Duodenal mucosa (tissue), 2 donors: Measurements from ENCODE around the gene EIF3I.

ENCODE experiments used
- H3K27ac ChIP-seq: one replicate; pipeline ENCODE4 v1.7.0; 2013; ENCODE audit warnings: low read depth, low read length
- H3K27me3 ChIP-seq, 2 donors: one replicate each; pipeline ENCODE4 v1.7.0; 2013; ENCODE audit warnings: low read length in 2 of 2, control low read depth in 1 of 2; ENCODE audit not compliant: insufficient read depth in 2 of 2, control insufficient read depth in 1 of 2
- H3K36me3 ChIP-seq, 2 donors: one replicate each; pipeline ENCODE4 v1.7.0; 2013; ENCODE audit warnings: low read length in 2 of 2, control low read depth in 1 of 2; ENCODE audit not compliant: insufficient read depth in 2 of 2, control insufficient read depth in 1 of 2
- H3K4me1 ChIP-seq, 2 donors: one replicate each; pipeline ENCODE4 v1.7.0; 2013; ENCODE audit warnings: low read length in 2 of 2, control low read depth in 1 of 2; ENCODE audit not compliant: insufficient read depth in 2 of 2, control insufficient read depth in 1 of 2
- H3K4me3 ChIP-seq, 2 donors: one replicate each; pipeline ENCODE4 v1.7.0; 2013; ENCODE audit warnings: low read length in 2 of 2, low read depth in 1 of 2
- H3K9ac ChIP-seq, 2 donors: one replicate each; pipeline ENCODE4 v1.7.0; 2013; ENCODE audit warnings: low read length in 2 of 2, low read depth in 1 of 2
- H3K9me3 ChIP-seq, 2 donors: one replicate each; pipeline ENCODE4 v1.7.0; 2013; ENCODE audit warnings: low read length in 2 of 2, control low read depth in 1 of 2; ENCODE audit not compliant: control insufficient read depth in 1 of 2

The EIF3I gene

GRCh38 chr1:32221980-32222755 is at the start of gene EIF3I, which contains the start of gene TMEM234:
EIF3I (plus strand) TSS chr1:32222407; CDS start chr1:32222442, 35 bp downstream.
TMEM234 (minus strand) TSS chr1:32222353; CDS start chr1:32222322, 31 bp downstream.
- Histone ChIP-seq H3K36me3 (peaks cover 19 to 41% of the 10 kb centered on the region in 2 donors), H3K9me3 (no peaks in the 10 kb centered on the region), H3K4me1 (peaks cover 23 to 28% of the 10 kb centered on the region in 2 donors), H3K27ac (peak within 1 kb of the TSS; percentile 86), H3K9ac (peak within 1 kb of the TSS; percentile 96 to 98), H3K4me3 (peak within 1 kb of the TSS; percentile 97 to 99), H3K27me3 (no peaks in the 10 kb centered on the region)

DNA sequence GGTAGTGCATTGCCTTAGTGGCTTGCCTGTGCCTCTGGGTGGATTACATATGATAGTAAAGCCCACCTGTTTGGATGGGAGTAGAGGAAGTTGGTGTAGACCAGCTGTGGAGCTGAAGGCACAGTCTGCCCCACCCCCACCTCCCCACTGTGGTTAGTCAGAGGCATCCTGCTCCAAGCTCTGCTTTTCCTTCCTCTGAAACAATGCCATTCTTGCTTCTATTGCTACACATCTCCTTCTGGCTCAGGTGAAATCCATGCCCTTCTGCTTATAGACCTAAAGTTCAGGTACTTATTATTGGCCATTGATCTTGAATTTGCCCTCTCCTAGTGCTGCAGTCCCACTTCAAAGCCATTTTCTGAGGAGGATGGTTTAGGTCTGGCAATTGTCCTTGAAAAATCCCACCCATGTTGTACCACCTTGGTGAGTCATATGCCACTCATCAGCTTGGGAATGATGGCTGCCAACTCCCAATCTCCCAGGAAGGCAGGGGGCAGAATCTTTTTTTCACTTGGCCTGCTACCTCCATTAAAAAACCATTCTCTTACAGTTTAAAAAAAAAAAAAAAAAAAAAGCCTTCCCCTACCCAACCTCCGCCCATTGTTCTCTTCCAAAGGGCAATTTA is 49.5 kb upstream of the EIF3I start:
- Histone ChIP-seq H3K27ac (no peak overlapping the region), H3K9ac (no peak overlapping the region), H3K4me3 (no peak overlapping the region), H3K9me3 (no peaks in the 10 kb centered on the region), H3K4me1 (no peaks in the 10 kb centered on the region), H3K27me3 (no peaks in the 10 kb centered on the region), H3K36me3 (peaks cover 29 to 45% of the 10 kb centered on the region in 2 donors)

DNA sequence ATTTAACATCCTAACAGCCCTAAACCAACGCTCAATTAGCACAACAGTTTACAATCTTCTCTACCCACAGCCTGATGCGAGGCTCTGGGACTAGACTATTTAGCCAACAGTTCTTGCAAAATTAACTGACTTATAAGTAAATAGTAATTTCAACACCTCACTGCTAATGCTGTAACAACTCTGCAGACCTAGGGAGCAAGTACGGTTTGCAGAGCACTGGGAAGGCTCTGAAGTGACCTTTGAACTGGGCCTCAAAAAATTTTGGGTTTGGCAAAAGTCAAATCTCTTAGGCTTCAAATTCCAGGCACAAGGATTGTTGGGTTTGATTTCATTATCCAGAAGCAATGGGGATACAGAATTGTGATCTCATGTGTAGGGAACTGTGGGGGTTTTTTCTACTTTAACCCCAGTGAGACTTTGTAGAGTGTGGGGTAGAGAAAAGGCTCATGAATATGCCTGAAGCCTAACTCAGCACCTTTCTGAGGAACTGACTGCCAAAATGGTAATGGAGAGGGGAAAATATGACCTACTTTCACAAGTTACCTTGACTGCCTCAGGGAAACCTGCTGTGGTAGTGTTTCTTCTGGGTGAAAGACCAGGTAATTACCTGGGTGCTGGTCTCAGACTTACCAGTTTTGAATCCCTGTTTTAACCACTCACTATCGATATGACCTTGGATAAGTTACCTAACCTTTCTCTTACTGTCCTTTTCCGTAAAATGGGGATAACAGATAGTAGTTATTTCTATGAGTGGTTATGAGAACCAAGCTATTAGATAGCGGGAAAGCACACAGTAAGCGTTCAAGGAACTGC is 43.6 kb upstream of the EIF3I start:
- H3K27me3 ChIP-seq: no peaks in the 10 kb centered on the region
- no peaks in the 10 kb centered on the region for H3K9me3 ChIP-seq
- H3K4me1 ChIP-seq: peaks cover 24 to 26% of the 10 kb centered on the region in 2 donors
- peak overlapping the region; percentile 67 to 89 for H3K9ac ChIP-seq
- peak overlapping the region; percentile 73 to 78 for H3K4me3 ChIP-seq
- H3K36me3 ChIP-seq: peaks cover 0 to 5% of the 10 kb centered on the region in 2 donors
- H3K27ac ChIP-seq: peak overlapping the region; percentile 92

- Histone ChIP-seq H3K4me3 (peak overlapping the region; percentile 73 to 78), H3K4me1 (peaks cover 24 to 26% of the 10 kb centered on the region in 2 donors), H3K36me3 (peaks cover 2 to 11% of the 10 kb centered on the region in 2 donors), H3K9ac (peak overlapping the region; percentile 67 to 89), H3K27ac (peak overlapping the region; percentile 92), H3K27me3 (no peaks in the 10 kb centered on the region), H3K9me3 (no peaks in the 10 kb centered on the region)
These were observed 43.1 kb upstream of the EIF3I start for GRCh38 chr1:32179193-32179442.

DNA sequence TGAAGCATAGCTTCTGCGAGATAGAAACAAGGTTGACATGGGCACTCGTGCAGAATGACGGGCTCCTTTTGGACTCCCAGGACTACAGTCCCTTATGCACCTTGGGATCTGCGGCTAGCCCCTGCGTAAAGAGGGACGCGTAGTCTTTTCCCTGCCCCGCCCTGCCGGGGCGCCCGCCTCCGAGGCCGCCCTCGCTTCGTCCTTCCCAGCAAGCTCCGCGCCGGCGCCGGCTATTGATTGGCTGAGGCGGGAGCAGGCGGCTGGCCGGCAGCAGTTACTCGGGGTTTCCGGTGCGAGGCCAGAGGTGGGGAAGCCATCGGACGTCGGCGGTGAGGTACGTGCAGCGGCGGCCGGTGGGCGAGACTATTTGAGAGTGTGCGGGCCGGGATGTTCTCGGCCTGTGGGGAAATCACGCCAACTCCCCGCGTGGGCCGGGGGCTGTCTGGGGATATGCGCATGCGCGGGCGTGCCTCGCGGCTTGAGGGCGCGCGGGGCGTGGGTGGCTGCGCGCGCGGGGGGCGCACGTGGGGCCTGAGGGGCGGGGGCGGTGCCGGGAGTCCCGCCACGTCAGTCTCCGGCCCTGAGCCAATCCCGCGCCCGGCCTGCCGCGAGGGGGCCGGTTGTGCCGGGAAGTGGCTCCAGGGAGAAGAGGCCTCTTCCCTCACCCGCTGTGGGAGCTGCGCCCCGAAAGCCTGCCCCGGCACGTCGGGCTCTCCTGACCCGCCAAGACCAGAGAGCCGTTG is 42.6 kb upstream of the EIF3I start, which contains the start of gene TXLNA:
TXLNA (plus strand) TSS at position 233 of the 743 bp plus-strand sequence. CDS start 671 bp downstream, outside the sequence.
- peak within 1 kb of the TSS; percentile 92 for H3K27ac ChIP-seq
- peaks cover 24 to 26% of the 10 kb centered on the region in 2 donors for H3K4me1 ChIP-seq
- H3K9ac ChIP-seq: peak within 1 kb of the TSS; percentile 83 to 89
- H3K4me3 ChIP-seq: peak within 1 kb of the TSS; percentile 73 to 78
- H3K9me3 ChIP-seq: no peaks in the 10 kb centered on the region
- H3K27me3 ChIP-seq: no peaks in the 10 kb centered on the region
- H3K36me3 ChIP-seq: peaks cover 7 to 15% of the 10 kb centered on the region in 2 donors

DNA sequence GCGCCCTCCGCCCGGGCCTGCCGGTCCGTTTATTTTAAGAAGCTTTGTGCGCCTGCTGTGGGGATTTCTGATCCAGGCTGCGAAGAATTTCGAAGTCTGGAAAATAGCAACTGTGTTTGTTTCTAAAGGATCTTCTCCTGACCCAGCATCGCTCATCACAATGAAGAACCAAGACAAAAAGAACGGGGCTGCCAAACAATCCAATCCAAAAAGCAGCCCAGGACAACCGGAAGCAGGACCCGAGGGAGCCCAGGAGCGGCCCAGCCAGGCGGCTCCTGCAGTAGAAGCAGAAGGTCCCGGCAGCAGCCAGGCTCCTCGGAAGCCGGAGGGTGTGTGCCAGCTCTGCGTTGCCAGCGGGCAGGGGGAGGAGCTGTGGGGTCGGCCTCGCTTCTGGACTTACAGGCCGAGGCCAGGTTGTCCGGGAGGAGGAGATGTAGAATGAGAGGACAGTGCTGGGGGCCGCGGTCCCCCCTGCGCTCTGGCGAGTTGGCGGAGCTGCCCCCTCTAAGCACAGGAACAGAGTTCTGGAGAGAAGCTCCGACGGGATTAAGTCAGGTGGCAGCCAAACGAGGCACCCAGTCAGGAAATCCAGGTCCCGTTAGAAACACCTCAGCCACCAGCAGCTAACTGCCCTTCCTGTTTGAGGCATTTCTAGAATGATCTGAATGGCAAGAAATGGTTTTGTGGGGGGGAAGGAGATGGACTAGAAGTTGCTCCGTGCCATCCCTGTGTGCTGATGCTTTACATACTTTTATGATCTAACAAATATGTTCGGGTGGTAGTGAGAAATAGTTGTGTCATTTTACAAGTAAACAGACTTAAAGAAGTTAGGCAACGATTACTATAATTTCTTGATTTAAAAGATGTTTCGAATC is 41.8 kb upstream of the EIF3I start:
- Histone ChIP-seq H3K36me3 (peaks cover 12 to 21% of the 10 kb centered on the region in 2 donors), H3K4me3 (peak overlapping the region; percentile 73 to 78), H3K4me1 (peaks cover 24 to 26% of the 10 kb centered on the region in 2 donors), H3K27ac (peak overlapping the region; percentile 92), H3K9ac (peak overlapping the region; percentile 79 to 83), H3K27me3 (no peaks in the 10 kb centered on the region), H3K9me3 (no peaks in the 10 kb centered on the region)

DNA sequence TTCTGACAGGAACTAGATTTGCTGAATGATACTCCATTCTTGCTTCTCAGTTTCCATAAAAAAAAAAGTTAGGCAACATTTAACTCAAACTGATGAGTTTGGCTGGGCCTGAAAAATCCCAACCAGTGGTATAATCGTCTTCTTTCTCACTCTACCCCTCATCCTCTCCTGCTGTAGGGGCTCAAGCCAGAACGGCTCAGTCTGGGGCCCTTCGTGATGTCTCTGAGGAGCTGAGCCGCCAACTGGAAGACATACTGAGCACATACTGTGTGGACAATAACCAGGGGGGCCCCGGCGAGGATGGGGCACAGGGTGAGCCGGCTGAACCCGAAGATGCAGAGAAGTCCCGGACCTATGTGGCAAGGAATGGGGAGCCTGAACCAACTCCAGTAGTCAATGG is 41.1 kb upstream of the EIF3I start:
- H3K27ac ChIP-seq: no peak overlapping the region
- H3K9ac ChIP-seq: peak overlapping the region; percentile 79 to 83
- peaks cover 14 to 23% of the 10 kb centered on the region in 2 donors for H3K36me3 ChIP-seq
- peak overlapping the region; percentile 73 to 78 for H3K4me3 ChIP-seq
- H3K4me1 ChIP-seq: peaks cover 24 to 26% of the 10 kb centered on the region in 2 donors
- no peaks in the 10 kb centered on the region for H3K9me3 ChIP-seq
- H3K27me3 ChIP-seq: no peaks in the 10 kb centered on the region

DNA sequence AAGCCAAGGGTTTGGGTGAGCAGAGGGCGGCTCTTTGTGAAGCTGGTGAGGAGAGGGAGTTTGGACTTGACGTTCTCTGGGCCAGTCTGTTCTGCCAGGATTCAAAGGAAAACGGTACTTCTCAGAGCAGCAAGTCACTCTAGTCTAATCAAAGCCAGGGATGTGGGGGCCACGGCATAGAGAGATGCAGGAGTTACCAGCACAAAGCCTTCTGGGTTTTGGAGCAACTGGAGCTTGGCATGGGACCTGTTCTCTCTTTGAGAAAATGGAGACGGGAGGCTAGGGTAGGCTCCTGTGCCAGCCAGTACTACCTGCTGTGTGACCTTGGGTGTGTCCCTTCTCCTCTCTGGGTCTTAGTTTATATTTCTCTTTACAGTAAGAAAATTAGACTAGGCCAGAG is 40.6 kb upstream of the EIF3I start:
- Histone ChIP-seq H3K9me3 (no peaks in the 10 kb centered on the region), H3K4me3 (peak overlapping the region in 1 of 2 donors; percentile 73), H3K9ac (peak overlapping the region; percentile 79 to 83), H3K4me1 (peaks cover 24 to 26% of the 10 kb centered on the region in 2 donors), H3K27ac (no peak overlapping the region), H3K36me3 (peaks cover 18 to 28% of the 10 kb centered on the region in 2 donors), H3K27me3 (no peaks in the 10 kb centered on the region)

DNA sequence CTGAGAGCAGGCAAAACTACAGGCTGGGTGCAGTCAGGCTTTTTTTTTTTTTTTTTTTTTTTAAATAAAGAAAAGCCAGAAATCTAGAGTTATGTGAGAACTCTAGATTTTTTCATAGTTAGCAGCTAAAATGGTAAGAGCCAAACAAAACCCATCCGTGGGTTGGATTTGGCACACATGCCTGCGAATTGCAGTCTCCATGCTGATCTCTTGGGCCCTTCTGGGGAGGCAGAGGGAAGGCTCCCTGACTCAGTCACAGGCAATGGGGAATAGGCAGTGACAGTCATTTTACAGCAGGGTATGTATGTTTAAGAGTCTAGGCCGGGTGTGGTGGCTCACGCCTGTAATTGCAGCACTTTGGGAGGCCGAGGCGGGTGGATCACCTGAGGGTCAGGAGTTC is 40.1 kb upstream of the EIF3I start:
- H3K27ac ChIP-seq: no peak overlapping the region
- peaks cover 18 to 32% of the 10 kb centered on the region in 2 donors for H3K36me3 ChIP-seq
- H3K9me3 ChIP-seq: no peaks in the 10 kb centered on the region
- no peak overlapping the region for H3K9ac ChIP-seq
- H3K27me3 ChIP-seq: no peaks in the 10 kb centered on the region
- peaks cover 24 to 26% of the 10 kb centered on the region in 2 donors for H3K4me1 ChIP-seq
- no peak overlapping the region for H3K4me3 ChIP-seq
